Thyroid gland (tissue), 4 donors: ENCODE measurements around the gene ING1. TPM values are rescaled to one million over a fixed set of nuclear protein-coding genes. Genes with fewer than 3 reads are reported as not detected.

Experiments used
- DNase-seq, 2 donors: peaks; one replicate each; pipeline ENCODE4 v3.0.0-alpha.2; 2019
- H3K27ac ChIP-seq, 3 donors: fragments of 200-600 bp; sonication (generic); 1 replicate in 2 of 3; 2 replicates in 1 of 3; pipeline ENCODE4 v1.5.1; 2016 to 2019; ENCODE audit warnings: mild to moderate bottlenecking in 1 of 3, moderate library complexity in 1 of 3
- H3K27me3 ChIP-seq: fragments of 200-600 bp; sonication (generic); one replicate; pipeline ENCODE4 v1.5.1; 2019
- H3K36me3 ChIP-seq, 2 donors: fragments of 200-600 bp; sonication (generic); one replicate each; pipeline ENCODE4 v1.5.1; 2016 to 2019
- H3K4me1 ChIP-seq, 2 donors: fragments of 200-600 bp; sonication (generic); one replicate each; pipeline ENCODE4 v1.5.1; 2017 to 2019
- H3K4me3 ChIP-seq, 3 donors: fragments of 200-600 bp; sonication (generic); replicated peaks in 1 of 3; 1 replicate in 2 of 3; 2 replicates in 1 of 3; pipeline ENCODE4 v1.5.1; 2016; ENCODE audit warnings: mild to moderate bottlenecking in 1 of 3
- H3K9me3 ChIP-seq: fragments of 200-600 bp; sonication (generic); one replicate; pipeline ENCODE4 v1.5.1; 2017
- CTCF ChIP-seq, 6 experiments: fragments of 200-600 bp in 3 of 6; fragments of 450-650 bp in 3 of 6; sonication (generic) in 3 of 6; IDR thresholded peaks; one replicate each; pipeline ENCODE4 v1.5.1; 2016 to 2019; ENCODE audit warnings: antibody characterized with exemption in 6 of 6, mild to moderate bottlenecking in 2 of 6, inconsistent platforms in 1 of 6, moderate library complexity in 1 of 6
- POLR2A ChIP-seq, 2 donors: fragments of 450-650 bp; IDR thresholded peaks; one replicate each; pipeline ENCODE4 v1.6.1; 2017; ENCODE audit warnings: antibody characterized with exemption in 2 of 2, mild to moderate bottlenecking in 2 of 2, moderate library complexity in 1 of 2
- WGBS, 2 donors: methylation state at CpG; one replicate each; pipeline ENCODE4 v1.1.5; 2017; 5-methylcytosine and 5-hydroxymethylcytosine counted together
- intact Hi-C: fragments of 100-400 bp; cut with DNase I; formaldehyde crosslinking; loops from one replicate; pipeline ENCODE4 v1.15.1; 2023
- total RNA-seq, 4 donors: library from RNA; depleted of rRNA; stranded (reverse); fragments of >200 nt; gene quantifications; one replicate each; pipeline ENCODE4 v1.2.3, GENCODE V29; 2016

Gene ING1
- total RNA-seq, 4 donors from 2014 or later, result 8.2 to 17.9 (median 15.6) TPM

- no peak overlapping the region for H3K27ac ChIP-seq
- TF ChIP-seq POLR2A (IDR thresholded peaks at IDR 0.05) (no peak), CTCF (IDR thresholded peaks at IDR 0.05) (no peak)
- H3K36me3 ChIP-seq, result peaks cover 13 to 31% of the 10 kb centered on the region in 2 donors
- no peaks in the 10 kb centered on the region for H3K4me1 ChIP-seq
- no peak overlapping the region for H3K4me3 ChIP-seq
- no peaks in the 10 kb centered on the region for H3K9me3 ChIP-seq
- intact Hi-C loops, result no loop called here
- 93 to 94% methylated on average over 8 of the region's 8 CpGs for WGBS, 2 donors
- DNase-seq, result no peak
- no peaks in the 10 kb centered on the region for H3K27me3 ChIP-seq
Observed at GRCh38 chr13:110684388-110685056, 29.0 kb upstream of the ING1 start.

- WGBS, 2 donors, result 90 to 91% methylated on average over 11 of the region's 11 CpGs
- Histone ChIP-seq H3K4me1 (no peaks in the 10 kb centered on the region), H3K36me3 (peaks cover 13 to 31% of the 10 kb centered on the region in 2 donors), H3K27me3 (no peaks in the 10 kb centered on the region), H3K4me3 (no peak overlapping the region), H3K27ac (no peak overlapping the region), H3K9me3 (no peaks in the 10 kb centered on the region)
- intact Hi-C loops, result no loop called here
- DNase-seq, result no peak
- TF ChIP-seq POLR2A (IDR thresholded peaks at IDR 0.05), result no peak
- no peak for TF ChIP-seq CTCF (IDR thresholded peaks at IDR 0.05)
Observed at GRCh38 chr13:110685305-110686020, 28.0 kb upstream of the ING1 start.

DNA sequence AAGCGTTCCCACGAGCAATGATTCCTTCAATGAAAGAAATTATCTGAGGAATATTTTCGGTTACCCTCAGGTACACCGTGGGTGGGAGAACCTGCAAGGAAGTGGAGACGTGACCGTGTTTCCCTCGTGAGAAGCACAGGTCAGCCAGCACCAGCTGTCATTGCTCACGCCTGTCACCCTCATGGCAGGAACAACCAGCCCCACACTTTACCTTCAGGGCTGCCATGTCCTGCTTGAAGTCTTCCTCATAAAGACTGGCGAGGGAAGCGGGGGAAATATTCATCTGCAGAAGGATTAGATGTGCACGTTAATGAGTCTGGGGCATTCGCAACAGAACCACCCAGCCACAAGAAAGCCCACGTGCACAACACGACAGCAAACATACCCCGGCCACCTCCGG is 25.8 kb upstream of the ING1 start:
- WGBS, 2 donors, result 91 to 95% methylated on average over 16 of the region's 16 CpGs
- Histone ChIP-seq H3K36me3 (peaks cover 5 to 24% of the 10 kb centered on the region in 2 donors), H3K4me3 (no peak overlapping the region), H3K4me1 (no peaks in the 10 kb centered on the region), H3K9me3 (no peaks in the 10 kb centered on the region), H3K27me3 (no peaks in the 10 kb centered on the region), H3K27ac (no peak overlapping the region)
- intact Hi-C loops, result no loop called here
- DNase-seq, result no peak
- TF ChIP-seq CTCF (IDR thresholded peaks at IDR 0.05) (no peak), POLR2A (IDR thresholded peaks at IDR 0.05) (no peak)

GRCh38 chr13:110689041-110689440 is 24.5 kb upstream of the ING1 start:
- intact Hi-C loops, result no loop called here
- no peak for DNase-seq
- H3K36me3 ChIP-seq, result peaks cover 5 to 26% of the 10 kb centered on the region in 2 donors
- no peaks in the 10 kb centered on the region for H3K4me1 ChIP-seq
- no peak overlapping the region for H3K27ac ChIP-seq
- no peaks in the 10 kb centered on the region for H3K9me3 ChIP-seq
- no peaks in the 10 kb centered on the region for H3K27me3 ChIP-seq
- TF ChIP-seq CTCF (IDR thresholded peaks at IDR 0.05) (no peak), POLR2A (IDR thresholded peaks at IDR 0.05) (no peak)
- 88 to 94% methylated on average over 9 of the region's 9 CpGs for WGBS, 2 donors
- no peak overlapping the region for H3K4me3 ChIP-seq

- H3K36me3 ChIP-seq, result peaks cover 5 to 28% of the 10 kb centered on the region in 2 donors
- H3K9me3 ChIP-seq, result no peaks in the 10 kb centered on the region
- TF ChIP-seq CTCF (IDR thresholded peaks at IDR 0.05), result no peak
- TF ChIP-seq POLR2A (IDR thresholded peaks at IDR 0.05), result no peak
- 93 to 94% methylated on average over 12 of the region's 12 CpGs for WGBS, 2 donors
- no peak overlapping the region for H3K27ac ChIP-seq
- no peak for DNase-seq
- H3K4me3 ChIP-seq, result no peak overlapping the region
- H3K4me1 ChIP-seq, result no peaks in the 10 kb centered on the region
- intact Hi-C loops, result loop anchor here (10.0 kb wide), 1 partner anchor 125 kb away; no protein-coding TSS in a partner anchor
- no peaks in the 10 kb centered on the region for H3K27me3 ChIP-seq
Observed at GRCh38 chr13:110689711-110690110, 23.8 kb upstream of the ING1 start.
